Measurements from ENCODE around the gene C12orf76.

The C12orf76 gene

DNA sequence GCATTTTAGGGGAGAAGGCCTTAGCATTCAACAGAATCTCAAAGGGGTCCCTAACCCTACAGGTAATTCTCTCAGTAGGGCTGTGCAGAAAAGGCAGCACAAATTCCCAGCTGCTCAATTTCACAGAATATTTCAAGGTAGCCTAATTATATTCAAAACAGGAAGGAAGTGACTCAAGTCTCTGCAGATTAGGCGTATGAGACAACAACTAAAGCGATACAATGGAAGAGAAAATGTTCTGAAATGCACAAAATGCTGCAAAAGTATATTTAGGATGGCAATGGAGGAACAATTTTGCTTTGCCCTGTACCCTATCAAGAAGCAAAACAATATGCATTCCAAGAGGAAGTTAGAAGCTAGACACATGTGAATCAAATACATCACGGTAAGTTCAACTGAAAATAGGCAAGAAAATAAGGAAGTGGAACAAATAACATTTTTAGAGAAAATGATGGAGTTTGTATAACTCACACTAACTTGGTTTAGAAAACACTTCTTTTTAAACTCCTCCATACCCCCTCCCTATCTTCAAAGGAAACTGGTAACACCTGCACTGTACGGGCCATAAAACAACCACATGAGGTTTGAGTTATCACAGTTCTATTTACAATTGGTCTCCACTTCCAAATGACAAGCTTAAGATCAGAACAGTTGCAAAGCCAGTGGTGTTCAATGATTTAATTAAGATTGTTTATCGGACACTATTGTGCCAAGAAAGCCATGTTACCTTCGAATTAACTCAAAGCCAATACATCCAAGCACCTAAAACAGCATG lies 53.7 kb downstream of the C12orf76 start:
- no peak for DNase-seq

DNA sequence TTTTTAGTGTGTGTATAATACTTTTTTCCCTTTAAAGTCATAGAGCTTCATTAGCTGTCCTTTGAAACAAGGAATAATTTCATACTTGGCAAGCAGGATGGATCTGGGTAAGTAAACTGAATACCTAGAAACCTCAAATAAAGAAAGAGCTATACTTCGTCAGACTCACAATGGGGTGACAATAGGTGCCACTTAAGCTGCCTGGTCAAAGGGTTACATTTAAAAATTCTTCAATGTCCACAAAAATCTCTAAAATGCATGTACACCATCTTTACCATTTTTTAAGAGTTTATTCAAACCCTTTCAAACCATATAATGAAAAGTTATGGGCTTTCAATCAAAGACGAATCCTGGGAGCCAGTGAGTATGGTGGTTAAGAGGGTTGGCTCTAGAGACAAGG lies 55.2 kb downstream of the C12orf76 start:
- DNase-seq: no peak

DNA sequence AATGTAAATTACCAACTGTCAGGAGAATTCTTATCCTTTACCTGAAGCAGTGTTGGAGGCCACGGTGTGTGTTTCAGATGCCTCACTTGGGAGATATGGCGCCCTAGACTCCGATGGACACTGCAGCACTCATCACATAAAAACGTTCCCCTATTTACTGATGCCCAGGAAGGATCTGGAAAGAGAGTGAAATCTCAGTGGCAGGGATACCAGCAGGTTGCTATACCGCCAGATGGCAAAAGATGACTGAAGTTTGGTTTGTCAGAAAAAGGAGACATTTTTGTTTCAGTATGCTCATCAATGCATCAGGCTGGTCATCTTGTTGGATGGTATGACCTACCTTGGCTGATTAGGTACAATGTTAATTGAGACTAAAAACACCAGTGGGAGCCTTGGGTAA lies 56.7 kb downstream of the C12orf76 start:
- DNase-seq: no peak
